Measurements from ENCODE around the gene ZNF444. TPM values are rescaled to one million over a fixed set of nuclear protein-coding genes. Genes with fewer than 3 reads are reported as not detected.

Gene ZNF444
- total and polyA plus RNA-seq, 2 donors from 2014 or later: 28.4 to 39.6 TPM

GRCh38 chr19:56134654-56134921 lies 6.5 kb upstream of the ZNF444 start:
- DNase-seq (no peak), FAIRE-seq (no peak)
- Histone ChIP-seq H3K27ac (ENCODE audit: low read depth in 2 of 2, low read length in 2 of 2) (no peak overlapping the region), H3K4me3 (ENCODE audit: low read length in 3 of 3) (no peak overlapping the region), H3K9ac (ENCODE audit: low read length in 3 of 3) (no peak overlapping the region), H3K27me3 (ENCODE audit: control insufficient read depth, insufficient read depth, low read length) (no peaks in the 10 kb centered on the region), H3K4me1 (ENCODE audit: control insufficient read depth in 2 of 3, insufficient read depth in 2 of 3, low read depth in 1 of 3, low read length in 3 of 3) (peaks cover 0 to 2% (median 0%) of the 10 kb centered on the region in 3 donors), H3K36me3 (ENCODE audit: control insufficient read depth in 2 of 3, insufficient read depth in 3 of 3, low read length in 3 of 3) (no peaks in the 10 kb centered on the region), H3K9me3 (ENCODE audit: control insufficient read depth in 2 of 3, insufficient read depth in 1 of 3, low read length in 3 of 3) (no peaks in the 10 kb centered on the region)
- intact Hi-C loops (cut with DNase I): no loop called here
- TF ChIP-seq CTCF (IDR thresholded peaks at IDR 0.05; ENCODE audit: borderline replicate concordance, extremely low read depth, insufficient read depth): no peak

DNA sequence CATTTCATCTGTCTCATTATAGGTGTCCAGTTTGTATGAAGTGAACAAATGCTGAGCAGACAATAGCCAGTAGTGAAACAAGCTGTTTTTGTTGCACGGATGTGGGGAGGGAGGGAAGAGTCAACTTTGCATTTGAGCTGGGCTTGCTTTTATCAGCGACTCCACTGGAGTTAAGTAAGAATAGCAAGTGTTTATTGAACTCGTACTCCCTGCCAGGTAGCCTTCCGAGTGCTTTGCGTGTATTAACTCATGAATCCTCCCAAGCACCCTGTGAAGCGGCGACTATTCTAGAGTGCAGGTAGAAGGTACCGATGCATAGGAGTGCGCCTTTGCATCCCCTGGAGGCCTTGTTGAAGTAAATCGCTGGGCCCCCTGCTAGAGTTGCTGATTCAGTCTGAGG lies 4.7 kb upstream of the ZNF444 start:
- no peaks in the 10 kb centered on the region for H3K27me3 ChIP-seq (ENCODE audit: control insufficient read depth, insufficient read depth, low read length)
- FAIRE-seq (no peak), DNase-seq (no peak)
- H3K9ac ChIP-seq (ENCODE audit: low read length in 3 of 3): no peak overlapping the region
- no peaks in the 10 kb centered on the region for H3K36me3 ChIP-seq (ENCODE audit: control insufficient read depth in 2 of 3, insufficient read depth in 3 of 3, low read length in 3 of 3)
- TF ChIP-seq CTCF (IDR thresholded peaks at IDR 0.05; ENCODE audit: borderline replicate concordance, extremely low read depth, insufficient read depth): no peak
- H3K9me3 ChIP-seq (ENCODE audit: control insufficient read depth in 2 of 3, insufficient read depth in 1 of 3, low read length in 3 of 3): no peaks in the 10 kb centered on the region
- H3K4me1 ChIP-seq (ENCODE audit: control insufficient read depth in 2 of 3, insufficient read depth in 2 of 3, low read depth in 1 of 3, low read length in 3 of 3): peaks cover 0 to 5% (median 4%) of the 10 kb centered on the region in 3 donors
- no peak overlapping the region for H3K27ac ChIP-seq (ENCODE audit: low read depth in 2 of 2, low read length in 2 of 2)
- H3K4me3 ChIP-seq (ENCODE audit: low read length in 3 of 3): no peak overlapping the region
- intact Hi-C loops (cut with DNase I): no loop called here

- H3K27ac ChIP-seq (ENCODE audit: low read depth in 2 of 2, low read length in 2 of 2): peak overlapping the region in 1 of 2 donors; percentile 51
- H3K4me1 ChIP-seq (ENCODE audit: control insufficient read depth in 2 of 3, insufficient read depth in 2 of 3, low read depth in 1 of 3, low read length in 3 of 3): peaks cover 1 to 11% (median 4%) of the 10 kb centered on the region in 3 donors
- no peak for TF ChIP-seq CTCF (IDR thresholded peaks at IDR 0.05; ENCODE audit: borderline replicate concordance, extremely low read depth, insufficient read depth)
- no peaks in the 10 kb centered on the region for H3K27me3 ChIP-seq (ENCODE audit: control insufficient read depth, insufficient read depth, low read length)
- no peaks in the 10 kb centered on the region for H3K36me3 ChIP-seq (ENCODE audit: control insufficient read depth in 2 of 3, insufficient read depth in 3 of 3, low read length in 3 of 3)
- no peak overlapping the region for H3K9ac ChIP-seq (ENCODE audit: low read length in 3 of 3)
- H3K4me3 ChIP-seq (ENCODE audit: low read length in 3 of 3): no peak overlapping the region
- no peaks in the 10 kb centered on the region for H3K9me3 ChIP-seq (ENCODE audit: control insufficient read depth in 2 of 3, insufficient read depth in 1 of 3, low read length in 3 of 3)
- intact Hi-C loops (cut with DNase I): no loop called here
- FAIRE-seq: no peak
- no peak for DNase-seq
These were observed 3.7 kb upstream of the ZNF444 start for GRCh38 chr19:56137405-56137804.

GRCh38 chr19:56138069-56138468 lies 3.0 kb upstream of the ZNF444 start:
- DNase-seq: no peak
- Histone ChIP-seq H3K27me3 (ENCODE audit: control insufficient read depth, insufficient read depth, low read length) (no peaks in the 10 kb centered on the region), H3K27ac (ENCODE audit: low read depth in 2 of 2, low read length in 2 of 2) (no peak overlapping the region), H3K36me3 (ENCODE audit: control insufficient read depth in 2 of 3, insufficient read depth in 3 of 3, low read length in 3 of 3) (no peaks in the 10 kb centered on the region), H3K9ac (ENCODE audit: low read length in 3 of 3) (no peak overlapping the region), H3K4me3 (ENCODE audit: low read length in 3 of 3) (no peak overlapping the region), H3K9me3 (ENCODE audit: control insufficient read depth in 2 of 3, insufficient read depth in 1 of 3, low read length in 3 of 3) (no peaks in the 10 kb centered on the region), H3K4me1 (ENCODE audit: control insufficient read depth in 2 of 3, insufficient read depth in 2 of 3, low read depth in 1 of 3, low read length in 3 of 3) (peaks cover 4 to 17% (median 8%) of the 10 kb centered on the region in 3 donors)
- no peak for TF ChIP-seq CTCF (IDR thresholded peaks at IDR 0.05; ENCODE audit: borderline replicate concordance, extremely low read depth, insufficient read depth)
- FAIRE-seq: no peak
- intact Hi-C loops (cut with DNase I): no loop called here
